H1 (cell line): ENCODE data around the gene FLT3. TPM values are rescaled to one million over a fixed set of nuclear protein-coding genes. Genes with fewer than 3 reads are reported as not detected.

Source experiments
- CTCF ChIA-PET: fragments of 300-600 bp; sonication (Branson Sonifier 250); formaldehyde crosslinking; loops from one replicate; lab custom pipeline; 2021; ENCODE audit not compliant: partially characterized antibody; lab: Charles Lee
- POLR2A ChIA-PET: fragments of 300-600 bp; sonication (Branson Sonifier 250); formaldehyde crosslinking; loops from one replicate; lab custom pipeline; 2021; ENCODE audit warnings: inconsistent platforms; ENCODE audit not compliant: partially characterized antibody; lab: Charles Lee
- DNase-seq, 2 experiments: peaks; one replicate each; pipeline versions ENCODE4 v3.0.0 to v3.0.0-alpha.2; 2010 to 2022; ENCODE audit warnings: low spot score in 2 of 2, low read depth in 1 of 2, mixed read lengths in 1 of 2
- FAIRE-seq: peaks from 2 replicates; lab custom pipeline; 2011; peaks lifted over from hg19 to GRCh38; lab: Jason Lieb, UNC
- H2AFZ ChIP-seq: 2 replicates; pipeline ENCODE4 v1.8.1; 2012; ENCODE audit warnings: low read length, inconsistent platforms
- H2AK5ac ChIP-seq: 2 replicates; pipeline ENCODE4 v1.6.1; 2013; ENCODE audit warnings: low read depth, low read length
- H2BK120ac ChIP-seq: replicated peaks from 2 replicates; pipeline ENCODE3; 2013; ENCODE audit warnings: low read depth, low read length, inconsistent platforms
- H2BK12ac ChIP-seq: 2 replicates; pipeline ENCODE4 v1.6.1; 2013; ENCODE audit warnings: low read depth, low read length
- H2BK15ac ChIP-seq: 2 replicates; pipeline ENCODE4 v1.6.1; 2013; ENCODE audit warnings: low read length
- H2BK20ac ChIP-seq: 2 replicates; pipeline ENCODE4 v1.6.1; 2013; ENCODE audit warnings: low read length
- H2BK5ac ChIP-seq: 2 replicates; pipeline ENCODE4 v1.6.1; 2013; ENCODE audit warnings: low read depth, low read length
- H3K14ac ChIP-seq: 2 replicates; pipeline ENCODE4 v1.6.1; 2013; ENCODE audit warnings: inconsistent platforms; ENCODE audit not compliant: insufficient read length
- H3K18ac ChIP-seq: 2 replicates; pipeline ENCODE4 v1.6.1; 2013; ENCODE audit warnings: low read length; ENCODE audit errors: extremely low read depth
- H3K23ac ChIP-seq: 2 replicates; pipeline ENCODE4 v1.6.1; 2013; ENCODE audit warnings: inconsistent platforms; ENCODE audit not compliant: insufficient read length
- H3K23me2 ChIP-seq: 2 replicates; pipeline ENCODE4 v1.6.1; 2013; ENCODE audit warnings: low read depth, low read length
- H3K27ac ChIP-seq: 2 replicates; pipeline ENCODE4 v1.6.1; 2011; ENCODE audit warnings: low read depth, low read length, inconsistent platforms
- H3K27me3 ChIP-seq, 4 experiments: replicated peaks in 1 of 4; 1 replicate in 1 of 4; 2 replicates in 3 of 4; pipeline versions ENCODE4 v1.6.1 to v1.8.1; 2011 to 2013; ENCODE audit warnings: low read length in 3 of 4, mild to moderate bottlenecking in 3 of 4, inconsistent platforms in 2 of 4, mixed read lengths in 2 of 4, moderate library complexity in 1 of 4; ENCODE audit not compliant: control insufficient read depth in 3 of 4, insufficient read depth in 3 of 4; ENCODE audit errors: extremely low read depth in 1 of 4
- H3K36me3 ChIP-seq, 4 experiments: 2 replicates each; pipeline versions ENCODE4 v1.6.1 to v1.8.1; 2011 to 2013; ENCODE audit warnings: mild to moderate bottlenecking in 4 of 4, low read length in 3 of 4, moderate library complexity in 2 of 4, control low read depth in 1 of 4, inconsistent platforms in 1 of 4; ENCODE audit not compliant: insufficient read depth in 4 of 4, control insufficient read depth in 2 of 4
- H3K4ac ChIP-seq: replicated peaks from 2 replicates; pipeline ENCODE3; 2013; ENCODE audit warnings: low read length, low read depth, mixed read lengths, inconsistent platforms; ENCODE audit not compliant: insufficient read length
- H3K4me1 ChIP-seq, 4 experiments: replicated peaks in 1 of 4; 1 replicate in 1 of 4; 2 replicates in 3 of 4; pipeline versions ENCODE4 v1.6.1 to v1.8.1; 2011 to 2013; ENCODE audit warnings: low read length in 3 of 4, inconsistent platforms in 2 of 4, mixed read lengths in 1 of 4; ENCODE audit not compliant: insufficient read depth in 4 of 4, control insufficient read depth in 3 of 4
- H3K4me2 ChIP-seq, 2 experiments: 2 replicates each; pipeline versions ENCODE4 v1.6.1 to v1.8.1; 2011 to 2013; ENCODE audit warnings: low read depth in 2 of 2, low read length in 2 of 2, control low read depth in 1 of 2, inconsistent platforms in 1 of 2, mild to moderate bottlenecking in 1 of 2; ENCODE audit not compliant: insufficient read depth in 1 of 2
- H3K4me3 ChIP-seq, 4 experiments: fragments of 200-600, 300-600 bp in 1 of 4; sonication (generic), shearing (Covaris generic), sonication (Bioruptor Twin) in 1 of 4; 2 replicates each; pipeline versions ENCODE4 v1.5.1 to v1.8.1; 2011 to 2016; ENCODE audit warnings: low read length in 4 of 4, low read depth in 3 of 4, control low read depth in 2 of 4, inconsistent platforms in 2 of 4, mild to moderate bottlenecking in 2 of 4, mixed read lengths in 1 of 4, moderate library complexity in 1 of 4; ENCODE audit not compliant: insufficient read depth in 2 of 4; ENCODE audit errors: extremely low read depth in 1 of 4
- H3K56ac ChIP-seq: replicated peaks from 2 replicates; pipeline ENCODE3; 2013; ENCODE audit warnings: low read depth, mild to moderate bottlenecking, mixed read lengths, low read length, inconsistent platforms; ENCODE audit not compliant: insufficient read length
- H3K79me1 ChIP-seq: 2 replicates; pipeline ENCODE4 v1.6.1; 2013; ENCODE audit warnings: low read depth, low read length, control low read depth
- H3K79me2 ChIP-seq, 2 experiments: 2 replicates each; pipeline versions ENCODE4 v1.6.1 to v1.8.1; 2012 to 2013; ENCODE audit warnings: low read length in 2 of 2, mild to moderate bottlenecking in 2 of 2, inconsistent platforms in 1 of 2; ENCODE audit not compliant: insufficient read depth in 2 of 2, control insufficient read depth in 1 of 2
- H3K9ac ChIP-seq, 4 experiments: replicated peaks in 1 of 4; 1 replicate in 1 of 4; 2 replicates in 3 of 4; pipeline versions ENCODE4 v1.6.1 to v1.8.1; 2011 to 2013; ENCODE audit warnings: low read depth in 3 of 4, low read length in 3 of 4, control low read depth in 2 of 4, mild to moderate bottlenecking in 2 of 4, moderate library complexity in 2 of 4, inconsistent platforms in 1 of 4; ENCODE audit errors: extremely low read depth in 1 of 4
- H3K9me3 ChIP-seq, 2 experiments: 2 replicates each; pipeline versions ENCODE4 v1.6.1 to v1.8.1; 2012 to 2013; ENCODE audit warnings: mild to moderate bottlenecking in 2 of 2, moderate library complexity in 2 of 2, control low read depth in 1 of 2, inconsistent platforms in 1 of 2, low read depth in 1 of 2, low read length in 1 of 2, mixed read lengths in 1 of 2; ENCODE audit not compliant: insufficient read depth in 2 of 2
- H4K20me1 ChIP-seq, 2 experiments: replicated peaks in 1 of 2; 2 replicates each; pipeline versions ENCODE3 to v1.8.1; 2011 to 2013; ENCODE audit warnings: inconsistent platforms in 2 of 2, low read length in 2 of 2, mild to moderate bottlenecking in 1 of 2; ENCODE audit not compliant: insufficient read depth in 2 of 2, control insufficient read depth in 1 of 2
- H4K5ac ChIP-seq: 2 replicates; pipeline ENCODE4 v1.6.1; 2013; ENCODE audit warnings: low read length, low read depth, mixed read lengths, inconsistent platforms; ENCODE audit not compliant: insufficient read length
- H4K8ac ChIP-seq: 2 replicates; pipeline ENCODE4 v1.8.0; 2013; ENCODE audit warnings: mild to moderate bottlenecking, moderate library complexity, low read length, inconsistent platforms; ENCODE audit not compliant: insufficient read depth; ENCODE audit errors: extremely low read depth
- H4K91ac ChIP-seq: replicated peaks from 2 replicates; pipeline ENCODE3; 2013; ENCODE audit warnings: low read length, mixed read lengths, inconsistent platforms; ENCODE audit not compliant: insufficient read length
- CEBPB ChIP-seq: IDR thresholded peaks from 2 replicates; pipeline ENCODE4 v1.6.1; 2012; ENCODE audit warnings: low read depth, low read length
- CTCF ChIP-seq, 3 experiments: IDR thresholded peaks; 1 replicate in 2 of 3; 2 replicates in 1 of 3; pipeline versions ENCODE4 v1.5.1 to v1.6.1; 2011; ENCODE audit warnings: low read length in 3 of 3, mild to moderate bottlenecking in 3 of 3, inconsistent platforms in 2 of 3, low read depth in 1 of 3, moderate library complexity in 1 of 3; ENCODE audit not compliant: insufficient read depth in 1 of 3; ENCODE audit errors: control extremely low read depth in 1 of 3
- GTF2F1 ChIP-seq: IDR thresholded peaks from 2 replicates; pipeline ENCODE4 v1.6.1; 2012; ENCODE audit warnings: low read depth, low read length, improper control_type of control experiment, borderline replicate concordance
- HDAC6 ChIP-seq: IDR thresholded peaks from one replicate; pipeline ENCODE4 v1.7.1; 2012; ENCODE audit warnings: low read depth, mild to moderate bottlenecking, inconsistent platforms, low read length, moderate library complexity
- MAFK ChIP-seq: IDR thresholded peaks from 2 replicates; pipeline ENCODE4 v1.6.1; 2012; ENCODE audit warnings: low read depth, mild to moderate bottlenecking, improper control_type of control experiment, low read length
- MAX ChIP-seq: IDR thresholded peaks from 2 replicates; pipeline ENCODE4 v1.6.1; 2012; ENCODE audit warnings: inconsistent platforms
- NANOG ChIP-seq: IDR thresholded peaks from 2 replicates; pipeline ENCODE4 v1.6.1; 2011; ENCODE audit warnings: low read length, low read depth, mild to moderate bottlenecking, inconsistent platforms; ENCODE audit not compliant: insufficient read depth, poor library complexity, severe bottlenecking
- RAD21 ChIP-seq, 2 experiments: IDR thresholded peaks in 1 of 2; conservative IDR thresholded peaks in 1 of 2; 2 replicates each; pipeline ENCODE4 v1.6.1; 2011; ENCODE audit warnings: low read depth in 2 of 2, low read length in 2 of 2, improper control_type of control experiment in 1 of 2, inconsistent platforms in 1 of 2, mild to moderate bottlenecking in 1 of 2, moderate library complexity in 1 of 2
- SP1 ChIP-seq: IDR thresholded peaks from 2 replicates; pipeline ENCODE4 v1.6.1; 2011; ENCODE audit warnings: low read depth, low read length
- SP2 ChIP-seq: IDR thresholded peaks from 2 replicates; pipeline ENCODE4 v1.6.1; 2012; ENCODE audit warnings: mild to moderate bottlenecking, low read length, inconsistent platforms
- TAF1 ChIP-seq: IDR thresholded peaks from 2 replicates; pipeline ENCODE4 v1.6.1; 2011; ENCODE audit warnings: mild to moderate bottlenecking, low read depth, low read length
- polyA plus RNA-seq, 7 experiments: library from polyadenylated mRNA; depleted of rRNA in 3 of 7; stranded (reverse) in 5 of 7; unstranded in 2 of 7; fragments of >200 nt in 5 of 7; fragments of 200-250 nt in 2 of 7; gene quantifications; 1 replicate in 5 of 7; 2 replicates in 1 of 7; 4 replicates in 1 of 7; pipeline versions ENCODE4 v1.2.1 to v1.2.3, GENCODE V29; 2011 to 2013; ENCODE audit warnings: missing spikeins in 2 of 7, mixed read lengths in 2 of 7
- total RNA-seq: library from RNA; stranded (reverse); fragmentation: NEBNext Ultra II Directional; extraction: Animal tissue kit (Norgen Biotek cat#: 25700); gene quantifications from 2 replicates; pipeline ENCODE4 v1.2.1, GENCODE V29; 2021

The FLT3 gene
- total and polyA plus RNA-seq, 2 of the 8 experiments (the other 6 are each of a cell fraction or from before 2014, with no cell fraction given): 0.44 to 0.71 TPM

- no peaks in the 10 kb centered on the region for H3K79me2 ChIP-seq
- no peak overlapping the region for H4K5ac ChIP-seq
- H3K14ac ChIP-seq: no peak overlapping the region
- no peak overlapping the region for H3K56ac ChIP-seq
- H3K9ac ChIP-seq: no peak overlapping the region
- ChIA-PET POLR2A (no interaction called here), CTCF (no interaction called here)
- H3K18ac ChIP-seq: no peak overlapping the region
- TF ChIP-seq SP1: no peak
- TF ChIP-seq GTF2F1: no peak
- no peak for TF ChIP-seq CTCF (IDR thresholded peaks at IDR 0.05; ENCODE audit: control extremely low read depth in 1 of 3, insufficient read depth in 1 of 3, low read depth in 1 of 3, low read length in 3 of 3)
- TF ChIP-seq RAD21 (IDR thresholded peaks at IDR 0.05 in 1 of 2, conservative IDR thresholded peaks at IDR 0.05 in 1 of 2; ENCODE audit: low read depth in 2 of 2, low read length in 2 of 2): no peak
- no peak for TF ChIP-seq SP2
- no peak for TF ChIP-seq MAFK
- TF ChIP-seq HDAC6: no peak
- TF ChIP-seq TAF1: no peak
- TF ChIP-seq CEBPB: no peak
- no peak for TF ChIP-seq MAX
- no peak for TF ChIP-seq NANOG
- peaks cover 5 to 10% (median 7%) of the 10 kb centered on the region in 4 experiments for H3K4me1 ChIP-seq
- no peak overlapping the region for H3K4ac ChIP-seq
- H3K4me3 ChIP-seq: no peak overlapping the region
- H3K27ac ChIP-seq: no peak overlapping the region
- no peaks in the 10 kb centered on the region for H3K9me3 ChIP-seq
- DNase-seq (no peak), FAIRE-seq (no peak)
- no peaks in the 10 kb centered on the region for H3K23me2 ChIP-seq
- no peaks in the 10 kb centered on the region for H3K79me1 ChIP-seq
- no peak overlapping the region for H2BK20ac ChIP-seq
- no peaks in the 10 kb centered on the region for H3K27me3 ChIP-seq
- no peak overlapping the region for H2AFZ ChIP-seq
- H2BK120ac ChIP-seq: no peak overlapping the region
- no peak overlapping the region for H2AK5ac ChIP-seq
- no peak overlapping the region for H4K91ac ChIP-seq
- H2BK15ac ChIP-seq: no peak overlapping the region
- H3K23ac ChIP-seq: no peak overlapping the region
- no peaks in the 10 kb centered on the region for H4K20me1 ChIP-seq
- H3K36me3 ChIP-seq: no peaks in the 10 kb centered on the region
- no peak overlapping the region for H2BK12ac ChIP-seq
- H4K8ac ChIP-seq: no peak overlapping the region
- H2BK5ac ChIP-seq: no peak overlapping the region
- H3K4me2 ChIP-seq: no peak overlapping the region
These were observed 73.3 kb downstream of the FLT3 start for GRCh38 chr13:28027071-28027470.
